Suprapubic skin (tissue), 4 donors: Measurements from ENCODE around the gene LDHB. TPM values are rescaled to one million over a fixed set of nuclear protein-coding genes. Genes with fewer than 3 reads are reported as not detected.
"Not testable (repeated sequence)": the region's sequence is repeated elsewhere in the genome, so short reads cannot be mapped to it uniquely, and the experiment has no call there.

Experiments
- DNase-seq, 2 donors: peaks; one replicate each; pipeline ENCODE4 v3.0.0-alpha.2; 2019; ENCODE audit warnings: low spot score in 2 of 2
- H3K27ac ChIP-seq: fragments of 200-600 bp; sonication (generic); one replicate; pipeline ENCODE4 v1.5.1; 2019
- H3K27me3 ChIP-seq: fragments of 200-600 bp; sonication (generic); one replicate; pipeline ENCODE4 v1.5.1; 2019
- H3K36me3 ChIP-seq: fragments of 200-600 bp; sonication (generic); one replicate; pipeline ENCODE4 v1.5.1; 2019
- H3K4me1 ChIP-seq: fragments of 200-600 bp; sonication (generic); one replicate; pipeline ENCODE4 v1.5.1; 2019
- H3K4me3 ChIP-seq: fragments of 200-600 bp; sonication (generic); one replicate; pipeline ENCODE4 v1.5.1; 2019; ENCODE audit warnings: mild to moderate bottlenecking
- H3K9me3 ChIP-seq: fragments of 200-600 bp; sonication (generic); one replicate; pipeline ENCODE4 v1.5.1; 2019
- CTCF ChIP-seq, 2 donors: fragments of 200-600 bp in 1 of 2; fragments of 450-650 bp in 1 of 2; sonication (generic) in 1 of 2; IDR thresholded peaks; one replicate each; pipeline ENCODE4 v1.5.1; 2016 to 2019; ENCODE audit warnings: antibody characterized with exemption in 2 of 2, mild to moderate bottlenecking in 1 of 2, moderate library complexity in 1 of 2
- EP300 ChIP-seq: sonication (generic); formaldehyde crosslinking; IDR thresholded peaks from one replicate; pipeline ENCODE4 v1.6.1; 2017; ENCODE audit warnings: antibody characterized with exemption
- POLR2A ChIP-seq, 2 donors: fragments of 450-650 bp; IDR thresholded peaks; one replicate each; pipeline ENCODE4 v1.6.1; 2017; ENCODE audit warnings: antibody characterized with exemption in 2 of 2, mild to moderate bottlenecking in 2 of 2, moderate library complexity in 2 of 2
- POLR2AphosphoS5 ChIP-seq, 3 donors: sonication (generic); formaldehyde crosslinking; IDR thresholded peaks; one replicate each; pipeline ENCODE4 v1.6.1; 2017; ENCODE audit warnings: antibody characterized with exemption in 3 of 3
- WGBS: methylation state at CpG from one replicate; pipeline ENCODE4 v1.1.5; 2018; 5-methylcytosine and 5-hydroxymethylcytosine counted together
- total RNA-seq, 4 donors: library from RNA; depleted of rRNA; stranded (reverse); fragments of >200 nt; gene quantifications; one replicate each; pipeline ENCODE4 v1.1.0, GENCODE V29; 2016

The LDHB gene
- total RNA-seq, 4 donors from 2014 or later = 49.9 to 79.9 (median 71.2) TPM

GRCh38 chr12:21675096-21675495 lies 17.5 kb upstream of the LDHB start:
- H3K27ac ChIP-seq = no peak overlapping the region
- DNase-seq = no peak
- peaks cover 9% of the 10 kb centered on the region for H3K4me1 ChIP-seq
- no peak overlapping the region for H3K4me3 ChIP-seq
- TF ChIP-seq EP300 = no peak
- no peak for TF ChIP-seq POLR2A (IDR thresholded peaks at IDR 0.05)
- no peak for TF ChIP-seq CTCF (IDR thresholded peaks at IDR 0.05)
- TF ChIP-seq POLR2AphosphoS5 (IDR thresholded peaks at IDR 0.05) = no peak
- H3K9me3 ChIP-seq = no peaks in the 10 kb centered on the region
- H3K27me3 ChIP-seq = peaks cover 5% of the 10 kb centered on the region
- no peaks in the 10 kb centered on the region for H3K36me3 ChIP-seq
- 66% methylated on average over 5 of the region's 5 CpGs for WGBS

- H3K27me3 ChIP-seq, H3K4me3 ChIP-seq, DNase-seq, H3K4me1 ChIP-seq, H3K27ac ChIP-seq, H3K36me3 ChIP-seq, H3K9me3 ChIP-seq: not testable (repeated sequence)
- 100% methylated on average over 3 of the region's 39 CpGs for WGBS
Measured at GRCh38 chr12:21673830-21674552, 16.3 kb upstream of the LDHB start.

- H3K4me3 ChIP-seq = no peak overlapping the region
- 42% methylated on average over 1 of the region's 1 CpG for WGBS
Measured at GRCh38 chr12:21672146-21672545, 14.5 kb upstream of the LDHB start.

GRCh38 chr12:21666722-21667121 lies 9.1 kb upstream of the LDHB start:
- Histone ChIP-seq H3K9me3 (no peaks in the 10 kb centered on the region), H3K4me3 (no peak overlapping the region), H3K27ac (no peak overlapping the region), H3K27me3 (peaks cover 3% of the 10 kb centered on the region), H3K36me3 (no peaks in the 10 kb centered on the region), H3K4me1 (no peaks in the 10 kb centered on the region)
- no peak for TF ChIP-seq POLR2A (IDR thresholded peaks at IDR 0.05)
- no peak for TF ChIP-seq EP300
- TF ChIP-seq CTCF (IDR thresholded peaks at IDR 0.05) = no peak
- TF ChIP-seq POLR2AphosphoS5 (IDR thresholded peaks at IDR 0.05) = no peak
- DNase-seq = no peak
- 53% methylated on average over 4 of the region's 4 CpGs for WGBS

More at GRCh38 chr12:21672146-21672545, 14.5 kb upstream of the LDHB start:
- TF ChIP-seq POLR2A (IDR thresholded peaks at IDR 0.05) (no peak), POLR2AphosphoS5 (IDR thresholded peaks at IDR 0.05) (no peak), EP300 (no peak), CTCF (IDR thresholded peaks at IDR 0.05) (no peak)
- Histone ChIP-seq H3K27me3 (peaks cover 8% of the 10 kb centered on the region), H3K36me3 (no peaks in the 10 kb centered on the region), H3K27ac (no peak overlapping the region), H3K4me1 (peaks cover 6% of the 10 kb centered on the region), H3K9me3 (no peaks in the 10 kb centered on the region)
- DNase-seq = no peak

- WGBS = 86% methylated on average over 7 of the region's 7 CpGs
- Histone ChIP-seq H3K27me3 (peaks cover 3% of the 10 kb centered on the region), H3K36me3 (no peaks in the 10 kb centered on the region)
Measured at GRCh38 chr12:21665816-21666215, 8.2 kb upstream of the LDHB start.

More at GRCh38 chr12:21665816-21666215, 8.2 kb upstream of the LDHB start:
- Histone ChIP-seq H3K27ac (no peak overlapping the region), H3K9me3 (no peaks in the 10 kb centered on the region), H3K4me3 (no peak overlapping the region), H3K4me1 (no peaks in the 10 kb centered on the region)
- no peak for TF ChIP-seq CTCF (IDR thresholded peaks at IDR 0.05)
- no peak for DNase-seq
